ENCODE measurements around the gene TSEN2. TPM values are rescaled to one million over a fixed set of nuclear protein-coding genes. Genes with fewer than 3 reads are reported as not detected.
"Not testable (repeated sequence)": the region's sequence is repeated elsewhere in the genome, so short reads cannot be mapped to it uniquely, and the experiment has no call there.

The TSEN2 gene
- total RNA-seq, 1 donor from 2014 or later: 21.3 TPM

- H3K9me3 Mint-ChIP-seq: no peaks in the 10 kb centered on the region
- H2AFZ ChIP-seq (replicated peaks): no peak overlapping the region
- TF ChIP-seq EZH2phosphoT487 (IDR thresholded peaks at IDR 0.05) (no peak), EZH2 (IDR thresholded peaks at IDR 0.05) (no peak), CTCF (IDR thresholded peaks at IDR 0.05) (no peak)
- H3K27ac Mint-ChIP-seq: no peak overlapping the region
- no peaks in the 10 kb centered on the region for H3K9me3 ChIP-seq (ENCODE audit: low read depth)
- H4K20me1 ChIP-seq (ENCODE audit: low read depth): no peaks in the 10 kb centered on the region
- H3K4me3 Mint-ChIP-seq: no peak overlapping the region
- H3K79me2 ChIP-seq (ENCODE audit: low read depth): no peaks in the 10 kb centered on the region
- no peaks in the 10 kb centered on the region for H3K27me3 ChIP-seq
- DNase-seq (ENCODE audit: low spot score): no peak
- H3F3A ChIP-seq (ENCODE audit: low read depth): no peaks in the 10 kb centered on the region
- H3K36me3 ChIP-seq: no peaks in the 10 kb centered on the region
- no peaks in the 10 kb centered on the region for H3K36me3 Mint-ChIP-seq
- peaks cover 21% of the 10 kb centered on the region for H3K4me1 Mint-ChIP-seq
- H3K27ac ChIP-seq: no peak overlapping the region
- no peak overlapping the region for H3K4me2 ChIP-seq
- H3K27me3 Mint-ChIP-seq (ENCODE audit: insufficient read depth, low read depth): peaks cover 25% of the 10 kb centered on the region
- no peak overlapping the region for H3K4me3 ChIP-seq
- H3K9ac ChIP-seq: no peak overlapping the region
- H3K4me1 ChIP-seq: peaks cover 10% of the 10 kb centered on the region
These were observed 37.2 kb upstream of the TSEN2 start for GRCh38 chr3:12447075-12447474.

GRCh38 chr3:12448404-12449202 is 35.7 kb upstream of the TSEN2 start:
- not testable (repeated sequence) for H3K27ac ChIP-seq; H3K9me3 ChIP-seq (ENCODE audit: low read depth); H3K4me3 ChIP-seq; H3K9ac ChIP-seq; DNase-seq (ENCODE audit: low spot score); H3K36me3 ChIP-seq; H3K27me3 ChIP-seq; H2AFZ ChIP-seq (replicated peaks); H3K4me3 Mint-ChIP-seq; H3K27ac Mint-ChIP-seq; H3K4me1 ChIP-seq; H3K36me3 Mint-ChIP-seq; H3K4me2 ChIP-seq; H3F3A ChIP-seq (ENCODE audit: low read depth); H4K20me1 ChIP-seq (ENCODE audit: low read depth); H3K9me3 Mint-ChIP-seq; H3K79me2 ChIP-seq (ENCODE audit: low read depth)
- H3K4me1 Mint-ChIP-seq: peaks cover 13% of the 10 kb centered on the region
- peaks cover 16% of the 10 kb centered on the region for H3K27me3 Mint-ChIP-seq (ENCODE audit: insufficient read depth, low read depth)

GRCh38 chr3:12449889-12450682 is 34.2 kb upstream of the TSEN2 start:
- Histone ChIP-seq H3K9ac (no peak overlapping the region), H3K79me2 (ENCODE audit: low read depth) (no peaks in the 10 kb centered on the region), H3K27me3 (no peaks in the 10 kb centered on the region), H4K20me1 (ENCODE audit: low read depth) (no peaks in the 10 kb centered on the region), H3K36me3 (no peaks in the 10 kb centered on the region), H3F3A (ENCODE audit: low read depth) (no peaks in the 10 kb centered on the region), H3K27ac (no peak overlapping the region), H3K4me1 (peaks cover 8% of the 10 kb centered on the region), H2AFZ (replicated peaks) (no peak overlapping the region), H3K9me3 (ENCODE audit: low read depth) (no peaks in the 10 kb centered on the region), H3K4me2 (no peak overlapping the region), H3K4me3 (no peak overlapping the region)
- Mint-ChIP-seq H3K4me1 (peaks cover 11% of the 10 kb centered on the region), H3K4me3 (no peak overlapping the region), H3K36me3 (no peaks in the 10 kb centered on the region), H3K27ac (no peak overlapping the region), H3K27me3 (ENCODE audit: insufficient read depth, low read depth) (peaks cover 7% of the 10 kb centered on the region), H3K9me3 (no peaks in the 10 kb centered on the region)
- DNase-seq (ENCODE audit: low spot score): no peak
- no peak for TF ChIP-seq EZH2phosphoT487 (IDR thresholded peaks at IDR 0.05)
- TF ChIP-seq EZH2 (IDR thresholded peaks at IDR 0.05): no peak
- TF ChIP-seq CTCF (IDR thresholded peaks at IDR 0.05): no peak

- peaks cover 8% of the 10 kb centered on the region for H3K27me3 Mint-ChIP-seq (ENCODE audit: insufficient read depth, low read depth)
- no peaks in the 10 kb centered on the region for H3K9me3 ChIP-seq (ENCODE audit: low read depth)
- H3K4me1 ChIP-seq: peaks cover 8% of the 10 kb centered on the region
- H3K4me1 Mint-ChIP-seq: peaks cover 9% of the 10 kb centered on the region
- no peaks in the 10 kb centered on the region for H3F3A ChIP-seq (ENCODE audit: low read depth)
- H3K4me3 ChIP-seq: no peak overlapping the region
- no peak overlapping the region for H3K4me3 Mint-ChIP-seq
- no peaks in the 10 kb centered on the region for H3K27me3 ChIP-seq
- no peaks in the 10 kb centered on the region for H4K20me1 ChIP-seq (ENCODE audit: low read depth)
- H3K9me3 Mint-ChIP-seq: no peaks in the 10 kb centered on the region
- no peaks in the 10 kb centered on the region for H3K36me3 Mint-ChIP-seq
- H2AFZ ChIP-seq (replicated peaks): no peak overlapping the region
- no peak overlapping the region for H3K27ac Mint-ChIP-seq
- DNase-seq (ENCODE audit: low spot score): no peak
- H3K27ac ChIP-seq: no peak overlapping the region
- no peak overlapping the region for H3K4me2 ChIP-seq
- no peaks in the 10 kb centered on the region for H3K36me3 ChIP-seq
- no peaks in the 10 kb centered on the region for H3K79me2 ChIP-seq (ENCODE audit: low read depth)
- TF ChIP-seq EZH2 (IDR thresholded peaks at IDR 0.05): no peak
- TF ChIP-seq CTCF (IDR thresholded peaks at IDR 0.05): no peak
- TF ChIP-seq EZH2phosphoT487 (IDR thresholded peaks at IDR 0.05): no peak
- no peak overlapping the region for H3K9ac ChIP-seq
These were observed 32.8 kb upstream of the TSEN2 start for GRCh38 chr3:12451481-12451880.
